Measurements from ENCODE around the gene SLU7.

SLU7 gene

DNA sequence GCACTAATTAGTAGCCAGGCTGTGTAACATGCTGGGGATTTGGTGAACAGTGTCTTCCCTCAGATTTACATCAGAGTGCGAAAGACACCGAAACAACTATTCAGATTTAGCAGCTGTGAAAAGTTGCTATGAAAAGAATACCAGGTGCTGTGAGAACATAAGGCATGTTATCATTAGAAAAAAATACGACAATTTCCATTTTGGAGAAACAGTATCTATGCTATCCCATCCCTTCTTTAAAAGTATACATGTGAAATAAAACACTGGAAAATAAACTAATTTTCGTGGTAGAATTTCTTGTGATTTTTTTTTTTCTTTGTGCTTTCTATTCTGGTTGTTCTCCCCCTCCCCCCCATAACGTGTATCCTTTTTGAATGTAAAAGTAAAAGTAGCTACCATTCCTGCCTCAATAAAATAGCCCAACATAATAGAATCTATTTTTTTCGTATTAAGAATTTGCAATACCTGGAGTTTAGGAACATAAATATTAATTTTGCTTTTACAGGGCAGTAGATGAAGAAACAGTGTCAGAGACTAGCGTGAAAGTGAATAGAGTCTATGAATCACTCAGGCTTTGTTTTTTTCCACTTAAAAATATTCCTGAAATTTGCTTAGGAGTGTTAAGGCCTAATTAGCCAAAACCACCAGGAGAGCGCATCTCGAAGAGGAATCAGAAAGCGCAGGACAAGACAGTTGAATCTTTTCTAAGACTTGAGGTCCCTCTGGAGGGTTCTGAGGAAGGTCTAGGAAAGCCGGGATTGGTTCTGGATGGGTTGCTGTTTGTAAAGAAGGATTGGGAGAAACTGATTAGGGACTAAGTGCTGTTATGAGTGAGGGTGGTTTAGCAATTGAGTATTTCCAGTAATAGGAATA lies 813 bp upstream of the SLU7 start:
- H3K27ac ChIP-seq, result peak overlapping the region; percentile 69
- TF ChIP-seq ZFX (IDR thresholded peaks at IDR 0.05), result no peak
- TF ChIP-seq, protein P1, sequence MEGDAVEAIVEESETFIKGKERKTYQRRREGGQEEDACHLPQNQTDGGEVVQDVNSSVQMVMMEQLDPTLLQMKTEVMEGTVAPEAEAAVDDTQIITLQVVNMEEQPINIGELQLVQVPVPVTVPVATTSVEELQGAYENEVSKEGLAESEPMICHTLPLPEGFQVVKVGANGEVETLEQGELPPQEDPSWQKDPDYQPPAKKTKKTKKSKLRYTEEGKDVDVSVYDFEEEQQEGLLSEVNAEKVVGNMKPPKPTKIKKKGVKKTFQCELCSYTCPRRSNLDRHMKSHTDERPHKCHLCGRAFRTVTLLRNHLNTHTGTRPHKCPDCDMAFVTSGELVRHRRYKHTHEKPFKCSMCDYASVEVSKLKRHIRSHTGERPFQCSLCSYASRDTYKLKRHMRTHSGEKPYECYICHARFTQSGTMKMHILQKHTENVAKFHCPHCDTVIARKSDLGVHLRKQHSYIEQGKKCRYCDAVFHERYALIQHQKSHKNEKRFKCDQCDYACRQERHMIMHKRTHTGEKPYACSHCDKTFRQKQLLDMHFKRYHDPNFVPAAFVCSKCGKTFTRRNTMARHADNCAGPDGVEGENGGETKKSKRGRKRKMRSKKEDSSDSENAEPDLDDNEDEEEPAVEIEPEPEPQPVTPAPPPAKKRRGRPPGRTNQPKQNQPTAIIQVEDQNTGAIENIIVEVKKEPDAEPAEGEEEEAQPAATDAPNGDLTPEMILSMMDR (conservative IDR thresholded peaks at IDR 0.05), result no peak

- H3K27ac ChIP-seq, result peak within 1 kb of the TSS; percentile 89
- TF ChIP-seq, protein P1 (conservative IDR thresholded peaks at IDR 0.05), result no peak
- TF ChIP-seq ZFX (IDR thresholded peaks at IDR 0.05), result peak; percentile 96
Measured at GRCh38 chr5:160399402-160400353, 19.2 kb downstream of the SLU7 start, which contains the start of gene FAM200C. FAM200C (minus strand) TSS chr5:160400054; CDS start chr5:160395490, 4,564 bp downstream.

DNA sequence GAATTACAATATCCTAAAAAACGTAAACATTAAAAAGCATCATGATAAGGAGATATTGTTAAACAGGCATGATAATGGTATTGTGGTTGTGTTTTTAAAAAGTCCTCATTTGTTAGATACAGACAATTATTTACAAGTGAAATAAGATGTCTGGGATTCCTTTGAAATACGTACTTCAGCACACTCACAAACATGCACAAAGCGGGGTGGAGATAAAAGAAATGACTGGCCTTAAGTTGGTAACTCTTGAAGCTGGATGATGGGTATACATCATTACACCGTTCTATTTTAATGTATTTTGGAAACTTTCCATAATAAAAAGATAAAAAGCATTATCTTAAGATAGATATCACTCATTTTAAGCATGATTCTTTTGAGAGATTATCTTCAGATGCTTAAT lies 20.1 kb downstream of the SLU7 start:
- no peak overlapping the region for H3K27ac ChIP-seq
- TF ChIP-seq ZFX (IDR thresholded peaks at IDR 0.05), result no peak
- TF ChIP-seq, protein P1 (conservative IDR thresholded peaks at IDR 0.05), result no peak

GRCh38 chr5:160397492-160397891 lies 21.4 kb downstream of the SLU7 start:
- no peak for TF ChIP-seq ZFX (IDR thresholded peaks at IDR 0.05)
- TF ChIP-seq, protein P1 (conservative IDR thresholded peaks at IDR 0.05), result no peak
- no peak overlapping the region for H3K27ac ChIP-seq

GRCh38 chr5:160395111-160395510 lies 23.8 kb downstream of the SLU7 start:
- no peak for TF ChIP-seq ZFX (IDR thresholded peaks at IDR 0.05)
- TF ChIP-seq, protein P1 (conservative IDR thresholded peaks at IDR 0.05), result no peak
- H3K27ac ChIP-seq, result no peak overlapping the region

DNA sequence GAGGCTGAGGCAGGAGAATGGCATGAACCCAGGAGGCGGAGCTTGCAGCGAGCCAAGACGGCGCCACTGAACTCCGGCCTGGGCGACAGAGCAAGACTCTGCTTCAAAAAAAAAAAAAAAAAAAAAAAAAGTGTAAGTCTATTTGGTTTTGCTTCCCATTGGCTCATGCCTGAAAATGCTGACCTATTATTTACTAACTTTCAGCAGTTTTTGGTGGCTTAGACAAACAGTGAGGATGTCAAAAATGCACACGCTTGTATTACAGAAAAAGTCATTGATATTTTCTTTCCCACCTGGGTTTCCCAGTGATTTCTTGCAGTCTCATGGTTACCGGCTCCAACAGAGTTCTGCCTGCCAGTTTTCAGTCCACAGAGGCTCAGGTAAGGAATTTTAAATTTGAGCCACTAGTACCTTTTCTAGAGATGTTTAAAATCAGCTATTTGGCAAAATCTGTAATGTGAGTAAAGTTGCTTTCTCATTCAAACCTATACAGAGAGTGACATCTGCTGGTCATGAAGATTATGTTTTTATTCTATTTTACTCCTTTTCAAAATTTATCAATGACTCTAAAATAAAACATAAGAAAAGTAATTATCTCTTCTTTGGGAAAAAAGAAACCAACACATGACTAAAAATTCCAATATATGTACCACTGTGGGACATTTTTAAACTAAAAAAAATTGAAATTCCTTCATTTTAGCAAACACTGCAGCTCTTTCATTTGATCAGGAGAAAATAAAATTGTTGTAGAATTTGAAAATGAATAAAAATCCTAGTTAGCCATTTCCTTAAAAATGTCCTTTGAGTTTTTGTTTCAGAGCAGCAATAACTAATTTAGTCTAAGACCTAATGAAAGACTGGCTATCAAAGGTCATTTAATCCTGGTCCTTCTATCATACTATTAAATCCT lies 27.8 kb downstream of the SLU7 start:
- TF ChIP-seq, protein P1 (conservative IDR thresholded peaks at IDR 0.05), result peak; percentile 77
- TF ChIP-seq ZFX (IDR thresholded peaks at IDR 0.05), result no peak
- no peak overlapping the region for H3K27ac ChIP-seq

All from C4-2B (cell line).